HG03354 (cell line): ENCODE results near the gene ZSCAN22.

Experiments used
- ATAC-seq: cut with Tn5 transposase; IDR thresholded peaks from one replicate; pipeline ENCODE4 v1.9.1; 2021; ENCODE audit warnings: mild to moderate bottlenecking; ENCODE audit not compliant: unreplicated experiment, poor library complexity, severe bottlenecking

The ZSCAN22 gene

DNA sequence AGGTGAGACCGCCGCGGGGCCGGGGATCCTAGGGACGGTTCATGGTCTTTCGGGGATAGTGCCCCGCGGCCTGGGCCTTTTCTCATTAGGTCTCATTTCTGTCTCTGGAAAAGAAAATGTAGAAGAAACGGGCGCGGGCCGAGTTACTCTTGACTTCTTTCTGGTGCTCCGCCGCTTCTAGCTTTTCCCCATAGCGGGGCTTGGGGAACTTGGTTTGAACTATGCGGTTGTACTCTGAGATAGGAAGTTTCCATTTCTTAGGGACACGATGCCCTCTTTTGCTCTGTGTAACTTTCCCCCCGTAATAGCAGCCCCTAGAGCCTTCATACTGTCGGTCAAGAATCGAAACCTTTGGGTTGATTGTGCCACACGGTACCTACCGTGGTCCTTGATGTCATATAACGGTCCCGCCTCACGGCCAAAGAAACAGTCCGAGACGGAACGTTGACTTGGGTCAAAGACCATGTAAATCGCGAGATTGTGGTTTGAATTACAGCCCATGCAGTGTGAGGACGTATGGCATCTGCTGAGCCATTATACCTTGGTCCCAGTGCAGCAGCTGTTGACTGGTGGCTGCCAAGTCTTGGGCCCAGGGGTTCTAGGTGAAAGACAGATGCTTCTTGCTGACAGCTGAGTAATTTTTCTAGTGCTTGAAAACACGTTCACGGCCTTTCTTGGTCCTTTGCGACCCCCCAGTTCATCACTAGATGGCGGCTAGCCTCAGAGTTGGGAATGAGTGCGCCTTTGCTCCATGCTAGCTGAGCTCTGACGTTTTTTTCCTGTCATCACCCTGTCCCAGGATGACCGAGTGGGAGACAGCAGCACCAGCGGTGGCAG lies 60.8 kb downstream of the ZSCAN22 start:
- peak; percentile 13 for ATAC-seq

DNA sequence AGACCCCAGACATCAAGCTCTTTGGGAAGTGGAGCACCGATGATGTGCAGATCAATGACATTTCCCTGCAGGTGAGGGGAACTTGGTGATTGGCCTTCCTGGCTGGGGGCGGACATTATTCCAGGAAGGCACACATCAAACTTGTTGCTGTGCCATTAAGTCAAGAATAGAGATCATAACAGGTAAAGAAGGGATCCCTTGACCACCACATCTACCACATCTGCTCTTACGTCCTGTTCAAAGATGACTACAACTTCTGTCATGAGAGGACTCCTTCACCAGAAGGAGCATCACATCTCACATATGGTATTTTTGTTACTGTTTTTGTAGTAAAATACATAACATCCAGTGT lies 61.4 kb downstream of the ZSCAN22 start:
- ATAC-seq, result no peak
